HG03025 (cell line): ENCODE measurements around the gene TEN1.

Experiments
- ATAC-seq: cut with Tn5 transposase; IDR thresholded peaks from one replicate; pipeline ENCODE4 v1.9.1; 2021; ENCODE audit warnings: mild to moderate bottlenecking, moderate library complexity; ENCODE audit not compliant: unreplicated experiment, low FRiP score

TEN1 gene

DNA sequence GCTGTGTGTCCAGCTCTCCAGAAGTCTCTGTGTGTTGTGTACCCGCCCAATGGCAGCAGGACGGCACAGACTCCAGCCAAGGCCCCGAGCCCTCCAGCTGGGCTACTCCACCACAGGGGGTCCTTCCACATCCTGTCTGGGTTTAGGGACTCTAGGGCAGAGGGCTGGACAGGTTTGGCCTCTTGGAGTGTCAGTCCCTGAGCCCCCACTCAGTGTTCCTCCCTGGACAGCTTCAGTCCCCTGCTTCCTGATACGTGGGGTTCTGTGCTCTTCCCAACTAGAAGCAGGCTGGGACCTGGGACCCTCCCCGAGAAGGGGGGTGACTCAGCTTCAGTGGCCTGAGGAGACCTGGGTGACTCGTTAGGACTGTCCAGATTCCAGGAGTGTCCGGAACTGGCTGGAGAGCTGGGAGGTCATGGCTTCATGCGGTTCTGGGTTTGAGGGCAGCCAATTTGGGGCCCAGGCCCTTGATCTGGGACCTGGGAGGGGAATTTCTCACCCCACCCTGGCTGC, 25.8 kb downstream of the TEN1 start:
- no peak for ATAC-seq

GRCh38 chr17:76005263-76006149, 26.5 kb downstream of the TEN1 start:
- no peak for ATAC-seq

GRCh38 chr17:76007131-76007849, 28.2 kb downstream of the TEN1 start:
- no peak for ATAC-seq

- ATAC-seq: no peak
Observed at GRCh38 chr17:76007850-76008165, 28.8 kb downstream of the TEN1 start.

DNA sequence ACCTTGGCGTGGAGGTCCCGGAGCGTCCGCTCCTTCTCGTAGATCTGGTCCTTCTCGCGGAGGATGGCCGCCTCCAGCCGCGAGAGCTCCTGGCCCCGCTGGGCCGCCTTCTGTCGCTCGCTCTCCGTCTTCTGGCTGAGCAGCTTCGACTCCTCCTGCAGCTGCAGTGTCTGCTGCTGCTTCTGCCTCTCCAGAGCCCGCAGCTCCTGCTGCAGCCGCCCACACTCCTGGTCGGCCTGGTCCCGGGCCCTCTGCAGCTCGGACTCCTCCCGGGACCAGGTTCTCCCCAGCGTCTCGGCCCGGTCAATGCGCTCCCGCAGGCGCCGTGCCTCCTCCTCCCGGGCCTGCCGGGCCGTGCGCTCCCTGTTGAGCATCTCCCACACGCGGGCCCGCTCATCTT, 29.2 kb downstream of the TEN1 start:
- ATAC-seq: no peak

DNA sequence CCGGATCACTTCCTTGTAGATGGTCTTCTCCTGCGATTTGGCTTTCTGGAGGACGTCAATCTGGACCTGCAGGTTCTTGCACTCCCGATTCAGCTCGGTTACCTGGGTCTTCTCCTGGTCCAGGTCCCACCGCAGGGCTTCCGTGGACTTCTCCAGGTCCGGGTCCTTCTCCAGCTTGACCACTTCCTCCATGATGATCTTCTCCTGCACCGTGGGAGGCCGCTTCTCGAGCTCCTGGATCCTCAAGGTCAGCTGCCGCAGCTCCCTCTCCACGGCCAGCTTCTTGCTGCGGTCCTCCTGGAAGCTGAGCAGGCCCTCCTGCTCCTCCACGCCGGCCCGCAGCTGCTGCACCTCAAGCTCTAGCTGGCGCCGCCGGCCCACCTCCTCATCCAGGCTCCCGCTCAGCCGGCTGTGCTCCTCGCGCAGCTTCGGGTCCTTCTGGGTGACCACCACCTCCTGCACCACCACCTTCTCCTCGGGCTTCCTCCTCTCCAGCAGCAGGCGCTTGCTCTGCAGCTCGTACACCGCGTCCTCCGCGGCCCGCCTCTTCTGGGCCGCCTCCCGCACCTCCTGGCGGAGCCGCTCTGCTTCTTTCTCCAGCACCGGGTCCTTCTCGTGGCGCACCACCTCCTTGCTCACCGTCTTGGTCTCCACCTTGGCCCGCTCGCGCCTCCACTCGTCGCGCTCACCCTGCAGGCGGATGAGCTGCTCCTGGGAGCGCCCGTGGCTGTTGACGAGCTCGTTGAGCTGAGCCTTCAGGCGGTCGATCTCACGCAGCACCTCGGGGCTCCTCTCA, 29.8 kb downstream of the TEN1 start:
- no peak for ATAC-seq

DNA sequence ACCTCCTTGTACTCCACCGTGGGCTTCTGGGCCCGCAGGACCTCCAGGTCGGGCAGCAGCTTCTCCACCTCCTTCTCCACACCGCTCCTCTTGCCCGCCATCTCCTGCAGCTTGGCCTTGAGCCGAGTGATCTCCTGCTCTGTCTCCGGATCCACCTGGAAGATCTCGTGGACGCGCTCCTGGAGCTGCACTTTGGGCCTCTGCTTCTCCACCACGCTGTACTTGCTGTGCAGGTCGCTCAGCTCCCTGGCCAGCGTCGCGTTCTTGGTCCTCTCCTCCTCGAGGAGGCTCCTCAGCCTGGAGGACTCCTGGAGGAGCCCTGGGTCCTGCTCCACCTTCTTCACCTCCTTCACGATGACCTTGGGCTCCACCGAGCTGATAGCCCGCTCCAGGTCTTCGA, 30.4 kb downstream of the TEN1 start:
- ATAC-seq: no peak

GRCh38 chr17:76009969-76010661, 31.1 kb downstream of the TEN1 start:
- no peak for ATAC-seq

DNA sequence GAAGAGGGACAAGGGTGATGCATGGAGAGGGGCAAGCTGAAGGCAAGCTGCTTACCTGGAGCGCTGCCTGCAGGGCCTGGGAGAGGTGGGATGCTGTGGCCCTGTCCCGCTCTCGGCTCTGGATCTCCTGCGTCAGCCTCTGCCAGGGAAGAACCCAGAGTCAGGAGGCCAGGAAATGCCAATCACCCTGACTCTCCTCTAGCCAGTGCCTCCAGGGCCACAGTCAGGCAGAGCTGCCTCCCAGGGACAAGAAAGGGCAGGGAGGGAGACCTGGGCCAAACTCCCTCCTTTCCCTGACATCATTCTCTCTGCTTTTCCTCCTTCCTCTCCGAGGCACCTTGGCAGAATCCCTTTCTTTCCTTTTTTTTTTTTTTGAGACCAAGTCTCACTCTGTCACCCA, 32.9 kb downstream of the TEN1 start:
- no peak for ATAC-seq

DNA sequence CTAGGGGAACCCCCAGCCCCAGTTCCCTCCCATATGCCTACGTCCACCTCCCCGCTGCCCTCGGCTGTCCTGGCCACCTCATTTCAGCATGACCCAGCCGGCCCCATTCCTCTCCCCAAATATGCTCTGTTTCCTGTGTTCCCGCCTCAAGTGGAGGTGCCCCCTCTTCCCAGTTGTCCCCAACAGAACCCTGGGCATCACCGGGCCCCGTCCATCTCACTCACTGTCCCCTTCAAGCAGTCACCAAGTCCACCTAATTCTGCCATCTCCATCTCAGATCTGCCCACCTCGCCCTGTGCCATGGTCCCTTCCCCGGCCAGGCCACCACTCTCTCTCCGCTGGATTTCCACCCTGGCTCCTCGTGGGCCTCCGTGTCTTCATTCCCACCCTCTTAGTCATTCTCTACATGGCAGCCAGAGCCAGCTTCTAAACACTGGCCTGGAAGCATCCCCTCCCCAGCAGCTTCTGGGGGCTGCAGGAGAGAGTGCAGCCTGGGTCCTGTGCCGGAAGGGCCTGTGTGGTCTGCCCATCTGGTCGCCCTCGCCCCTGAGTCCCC, 34.4 kb downstream of the TEN1 start:
- no peak for ATAC-seq

- ATAC-seq: no peak
Observed at GRCh38 chr17:76014100-76014924, 35.3 kb downstream of the TEN1 start.

GRCh38 chr17:76014925-76015261, 35.9 kb downstream of the TEN1 start:
- no peak for ATAC-seq

DNA sequence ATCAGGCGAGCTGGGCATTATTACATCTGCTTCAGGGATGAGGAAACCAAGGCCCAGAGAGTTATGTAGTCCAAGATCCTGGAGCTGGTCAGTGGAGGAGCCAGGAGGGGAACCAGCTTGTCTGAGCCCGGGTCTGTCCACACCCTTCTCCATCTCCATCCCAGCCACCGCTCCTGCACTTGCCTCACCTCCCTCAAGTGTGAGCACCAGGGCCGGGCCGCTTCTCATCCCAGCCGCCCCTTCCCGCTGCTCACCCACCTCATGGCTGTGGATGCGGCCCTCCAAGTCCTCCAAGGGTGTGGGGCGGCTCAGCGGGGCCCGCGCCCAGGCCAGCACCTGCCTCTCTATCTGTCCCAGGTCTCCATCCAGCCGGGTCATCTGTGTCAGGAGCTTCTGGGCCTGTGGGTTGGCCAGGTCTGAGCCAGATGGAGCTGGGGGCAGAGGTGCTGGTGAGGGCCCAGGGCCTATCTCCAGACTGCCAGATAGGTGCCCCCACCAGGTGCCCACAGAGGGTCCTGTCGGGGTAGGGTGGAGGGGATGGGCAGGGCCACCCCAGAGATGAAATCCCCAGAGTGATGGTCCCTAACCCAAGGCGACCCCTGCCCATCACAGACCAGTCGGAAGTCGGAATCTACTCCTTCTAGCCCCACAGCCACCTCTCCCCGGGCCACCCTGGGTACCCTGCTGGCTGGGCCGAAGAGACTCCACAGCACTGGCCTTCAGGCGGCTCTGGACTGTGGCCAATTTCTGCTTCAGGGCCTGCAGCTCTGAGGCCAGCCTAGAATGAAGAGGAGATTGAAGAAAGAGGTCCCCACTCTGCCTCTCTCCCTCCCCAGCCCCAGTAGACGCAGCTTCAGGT, 38.7 kb downstream of the TEN1 start:
- ATAC-seq: no peak

DNA sequence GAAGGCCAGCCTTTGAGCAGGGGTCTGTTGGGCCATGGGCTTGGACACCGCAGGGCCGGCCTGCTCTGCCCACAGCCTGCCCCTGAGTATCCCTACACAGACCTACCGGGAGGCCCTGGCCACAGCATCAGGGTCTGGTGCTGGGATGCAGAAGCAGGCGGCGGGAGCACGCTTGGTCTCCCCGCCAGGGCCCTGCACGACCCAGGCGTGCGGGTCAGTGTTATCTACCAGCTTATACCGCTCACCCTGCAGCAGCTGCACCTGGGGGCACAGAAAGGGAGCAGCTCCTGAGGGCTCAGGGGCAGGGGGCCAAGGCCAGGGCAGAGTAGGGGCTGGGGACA, 39.3 kb downstream of the TEN1 start:
- ATAC-seq: no peak

DNA sequence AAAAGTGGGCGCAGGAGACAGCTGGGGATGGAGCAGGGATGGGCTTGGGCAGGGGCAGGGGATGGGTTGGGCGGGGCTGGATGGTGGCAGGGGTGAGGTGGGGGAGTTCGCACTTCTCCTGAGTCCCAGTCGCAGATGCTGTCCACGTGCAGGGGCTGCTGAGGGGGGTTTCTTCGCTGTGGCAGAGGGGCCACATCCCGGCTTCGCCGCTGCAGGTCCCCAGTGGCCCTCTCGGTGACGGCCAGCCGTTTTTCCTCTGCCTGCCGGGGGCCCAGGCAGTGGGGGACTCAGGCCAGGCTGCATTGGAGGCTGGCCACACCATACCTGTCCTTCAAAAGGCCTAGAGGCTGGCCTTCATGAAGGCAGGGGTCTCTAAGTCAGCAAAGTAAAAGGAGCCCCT, 39.8 kb downstream of the TEN1 start:
- no peak for ATAC-seq

DNA sequence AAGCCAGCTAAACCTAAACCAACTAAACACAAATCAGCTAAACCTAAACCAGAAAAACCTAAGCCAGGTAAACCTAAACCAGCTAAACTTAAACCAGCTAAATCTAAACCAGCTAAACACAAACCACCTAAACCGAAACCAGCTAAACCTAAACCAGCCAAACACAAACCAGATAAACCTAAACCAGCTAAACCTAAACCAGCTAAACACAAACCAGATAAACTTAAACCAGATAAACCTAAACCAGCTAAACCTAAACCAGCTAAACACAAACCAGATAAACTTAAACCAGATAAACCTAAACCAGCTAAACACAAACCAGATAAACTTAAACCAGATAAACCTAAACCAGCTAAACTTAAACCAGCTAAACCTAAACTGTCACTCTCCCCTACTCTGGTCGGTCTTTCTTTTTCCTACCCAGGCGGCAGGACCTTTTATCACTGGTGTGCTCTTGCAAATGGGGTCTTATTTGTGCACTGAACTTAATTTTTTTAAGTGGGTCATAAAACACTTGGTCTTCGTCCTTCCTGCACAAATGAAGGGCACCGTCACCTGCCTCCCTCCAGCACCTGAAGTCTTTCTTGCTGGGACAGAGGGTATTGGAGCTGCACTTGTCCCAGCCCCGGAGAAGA, 40.9 kb downstream of the TEN1 start:
- no peak for ATAC-seq

DNA sequence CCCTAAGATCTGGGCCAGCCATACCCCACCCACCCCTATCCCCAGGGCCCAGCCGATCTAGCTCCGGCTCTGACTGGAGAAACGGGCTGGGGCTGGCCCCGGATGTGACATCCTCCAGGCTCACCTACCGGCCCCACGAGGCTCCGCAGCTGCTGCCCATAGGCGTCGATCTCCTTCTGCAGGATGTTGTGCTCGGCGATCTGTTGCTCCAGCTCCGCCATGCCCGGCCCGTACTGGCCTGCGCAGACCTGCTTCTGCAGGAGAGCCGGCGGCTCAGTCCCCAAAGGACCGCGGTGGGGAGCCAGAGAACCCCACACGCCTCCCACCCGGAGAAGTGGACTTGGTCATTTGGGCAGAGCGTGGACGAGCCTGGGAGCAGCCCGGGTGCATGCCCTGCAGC, 43.2 kb downstream of the TEN1 start:
- no peak for ATAC-seq
